NOMO-1 (cell line): ENCODE data around the gene TMEM9.

ENCODE experiments used
- DNase-seq, 2 experiments: peaks; one replicate each; lab custom pipeline; 2025; ENCODE audit not compliant: unreplicated experiment in 2 of 2; lab: John Stamatoyannopoulos, UW

Gene TMEM9

DNA sequence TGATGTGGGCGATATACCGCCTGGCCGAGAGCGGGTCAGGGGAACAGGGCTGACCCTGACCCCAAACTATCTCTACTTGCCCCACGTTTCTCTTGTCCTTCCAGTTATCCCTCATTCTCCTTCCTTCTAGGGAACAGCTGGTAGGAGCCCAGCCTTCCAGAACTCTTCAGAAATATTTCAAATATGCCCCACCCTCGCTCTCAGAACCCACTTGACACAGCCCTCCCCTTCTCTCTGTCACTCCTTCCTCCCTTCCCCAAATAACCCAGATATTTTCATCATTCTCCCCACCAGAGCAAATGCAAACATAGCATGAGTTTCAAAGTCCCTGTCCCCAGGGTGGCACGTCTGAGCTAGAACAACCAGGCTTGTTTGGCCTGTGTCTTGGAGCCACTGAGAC, 43.1 kb downstream of the TMEM9 start:
- no peak for DNase-seq

- no peak for DNase-seq
Observed at GRCh38 chr1:201110616-201111015, 43.7 kb downstream of the TMEM9 start.

DNA sequence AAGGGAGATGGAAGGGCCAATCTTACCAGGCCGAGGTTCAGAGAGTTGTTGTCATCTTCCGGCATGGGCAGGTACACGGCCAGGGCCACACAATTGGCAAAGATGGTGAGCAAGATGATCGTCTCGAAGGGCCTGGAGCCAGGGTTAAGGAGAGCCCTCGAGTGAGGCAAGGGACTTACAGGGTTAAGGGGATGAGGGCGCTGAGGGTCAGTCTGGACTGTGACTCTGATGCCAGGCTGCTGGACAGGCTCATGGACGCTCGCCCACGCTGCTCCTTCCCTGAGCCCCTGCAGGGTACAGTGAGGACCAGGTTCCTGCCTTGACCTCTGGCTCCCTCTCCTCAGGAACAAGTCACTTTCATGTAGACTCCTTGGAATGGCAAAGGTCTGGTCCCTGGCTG, 44.1 kb downstream of the TMEM9 start:
- DNase-seq = no peak

GRCh38 chr1:201109651-201110050, 44.6 kb downstream of the TMEM9 start:
- DNase-seq = no peak

DNA sequence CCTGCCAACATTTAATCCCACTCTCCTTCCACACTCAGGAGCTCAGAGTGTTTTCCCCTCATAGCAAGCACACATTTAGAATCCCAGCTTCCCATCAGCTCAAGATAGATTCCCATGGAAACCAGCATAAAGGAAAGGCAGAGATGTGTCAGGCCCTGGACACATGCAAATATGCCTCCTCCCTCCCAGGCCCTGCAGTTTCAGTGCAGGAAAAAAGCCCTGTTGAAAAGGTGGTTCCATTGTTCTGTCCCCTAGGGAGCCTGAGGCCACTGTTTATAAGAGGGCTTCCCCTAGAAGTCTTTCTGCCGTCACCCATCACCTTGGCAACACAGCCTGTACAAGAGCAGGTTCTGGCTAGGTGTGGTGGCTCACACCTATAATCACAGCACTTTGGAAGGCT, 45.7 kb downstream of the TMEM9 start:
- DNase-seq = no peak

GRCh38 chr1:201105688-201106087, 48.6 kb downstream of the TMEM9 start:
- no peak for DNase-seq

DNA sequence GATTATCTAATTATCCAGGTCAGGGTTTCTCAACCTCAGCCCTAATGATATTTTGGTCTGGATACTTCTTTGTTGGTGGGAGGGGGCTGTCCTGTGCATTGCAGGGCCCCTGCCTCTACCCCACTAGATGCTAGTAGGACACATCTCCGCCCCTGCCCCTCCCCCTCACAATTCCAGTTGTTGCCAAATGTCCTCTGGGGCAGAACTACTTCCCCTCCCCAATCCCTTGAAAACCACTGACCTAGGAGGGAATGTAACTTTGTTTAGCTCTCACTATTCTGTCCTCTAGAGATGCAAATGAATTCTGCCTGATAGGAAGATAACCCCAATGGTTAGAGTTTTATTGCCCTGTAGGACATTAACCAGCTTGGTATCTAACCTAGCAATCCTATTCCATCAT, 50.1 kb downstream of the TMEM9 start:
- DNase-seq = no peak

DNA sequence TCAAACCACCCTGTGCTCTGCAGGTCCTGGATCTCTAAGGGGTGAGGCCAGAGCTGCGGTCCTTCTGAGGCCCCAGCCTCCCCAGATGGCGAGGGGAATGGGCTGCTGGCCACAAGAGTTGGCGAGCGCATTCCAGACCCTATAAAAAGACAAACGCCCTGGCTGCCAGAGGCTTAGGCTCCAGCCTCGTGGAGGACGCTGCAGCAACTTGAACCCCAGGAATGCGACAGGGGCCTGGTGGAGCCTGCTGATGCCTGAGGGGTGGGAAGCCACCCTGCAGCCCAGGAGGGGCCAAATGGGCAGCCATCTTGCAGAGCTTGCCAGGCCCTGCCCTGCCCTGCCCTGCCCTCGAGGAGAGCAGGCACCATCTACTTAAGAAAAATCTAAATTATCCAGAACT, 50.6 kb downstream of the TMEM9 start:
- DNase-seq = no peak

- DNase-seq = no peak
Observed at GRCh38 chr1:201100169-201100930, 53.9 kb downstream of the TMEM9 start.

DNA sequence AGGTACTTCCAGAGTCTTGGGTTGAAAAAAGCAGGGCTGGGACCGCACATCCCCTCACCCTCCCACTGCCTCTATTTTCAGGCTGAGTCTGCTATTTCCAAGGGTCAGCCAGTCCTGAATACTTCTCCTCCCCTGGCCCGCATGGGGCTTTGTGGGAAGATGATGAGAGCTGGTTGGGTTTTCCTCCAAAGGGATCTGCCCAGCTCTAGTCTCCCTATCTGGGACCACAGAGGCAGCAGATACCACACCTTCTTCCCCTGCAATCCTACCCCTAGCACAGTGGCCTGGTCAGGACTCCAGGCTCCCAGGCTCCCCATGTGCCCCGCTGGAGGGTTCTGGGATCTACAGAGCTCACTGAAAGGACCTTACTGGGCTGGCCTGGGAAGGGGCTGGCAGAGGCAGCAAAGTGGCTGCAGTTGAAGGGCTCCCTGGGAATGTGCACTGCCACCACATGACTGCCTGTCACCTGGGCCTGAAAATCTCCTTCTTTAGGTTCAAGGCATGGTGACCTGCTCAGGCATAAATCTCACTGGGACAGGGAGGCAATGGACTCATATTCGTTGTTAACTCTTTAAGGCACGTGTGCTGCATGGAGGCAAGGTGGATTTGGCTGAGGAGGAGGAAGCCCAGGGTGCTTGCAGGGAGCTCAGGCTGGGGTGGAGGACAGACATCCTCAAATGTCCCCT, 55.1 kb downstream of the TMEM9 start:
- DNase-seq = no peak

- DNase-seq = no peak
Observed at GRCh38 chr1:201096977-201097856, 57.1 kb downstream of the TMEM9 start.

DNA sequence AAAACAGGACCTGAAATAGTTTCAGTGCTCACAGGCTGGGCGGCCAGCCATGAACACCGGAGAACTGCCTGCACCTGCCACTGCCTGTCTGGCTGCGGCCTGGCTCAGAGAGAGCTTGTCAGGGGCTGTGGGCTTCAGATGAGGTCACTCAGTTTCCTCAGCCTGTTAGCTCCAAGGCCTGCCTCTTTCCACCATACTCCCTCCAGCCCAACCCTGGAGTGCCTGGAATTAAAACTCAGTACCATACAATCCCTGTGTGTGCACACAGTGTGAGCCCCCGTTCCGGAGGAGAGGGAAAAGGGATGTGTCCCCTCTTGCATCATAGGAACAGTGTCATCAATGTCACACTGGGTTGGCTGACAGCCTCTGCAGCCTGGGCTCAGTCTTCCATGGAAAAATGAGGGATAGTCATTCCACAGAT, 58.2 kb downstream of the TMEM9 start:
- no peak for DNase-seq

DNA sequence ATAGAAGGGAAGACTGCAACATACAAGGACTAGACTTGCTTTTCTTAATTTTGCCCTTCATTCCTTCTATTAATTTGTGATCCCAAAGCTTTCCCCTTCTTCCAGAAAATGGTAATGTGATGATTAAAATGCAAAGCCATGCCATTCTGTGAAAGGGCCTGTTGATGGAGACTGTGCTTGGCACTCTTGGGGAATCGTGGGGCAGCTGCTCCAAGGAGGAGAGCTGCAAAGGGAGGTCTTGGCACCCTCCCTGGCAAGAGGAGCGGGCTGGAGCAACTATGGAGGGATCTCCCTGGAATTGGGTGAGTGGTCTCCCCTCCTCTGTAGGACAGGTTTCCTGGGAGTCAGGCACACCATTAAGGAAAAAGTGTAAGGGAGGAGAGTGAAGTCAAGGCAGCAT, 58.7 kb downstream of the TMEM9 start:
- DNase-seq = no peak

GRCh38 chr1:201094832-201095231, 59.4 kb downstream of the TMEM9 start:
- no peak for DNase-seq

DNA sequence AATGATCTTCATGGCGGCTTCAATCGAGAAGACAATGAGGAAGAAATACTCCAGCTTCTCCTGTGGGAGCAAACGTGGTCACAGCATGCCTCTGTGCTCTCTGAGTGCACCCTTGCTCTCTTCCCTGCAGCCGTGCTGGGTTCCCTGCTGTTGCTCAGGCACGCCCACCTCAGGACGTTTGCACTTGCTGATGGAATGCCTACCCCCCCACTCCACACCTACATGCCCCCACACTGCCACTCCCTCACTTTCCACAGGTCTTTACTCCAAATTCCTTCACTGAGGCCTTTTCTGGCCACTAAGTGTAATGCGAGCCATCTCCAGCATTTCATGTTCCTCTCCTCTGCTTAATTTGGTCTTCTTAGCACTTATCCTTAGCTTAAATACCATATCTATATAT, 60.3 kb downstream of the TMEM9 start:
- no peak for DNase-seq

DNA sequence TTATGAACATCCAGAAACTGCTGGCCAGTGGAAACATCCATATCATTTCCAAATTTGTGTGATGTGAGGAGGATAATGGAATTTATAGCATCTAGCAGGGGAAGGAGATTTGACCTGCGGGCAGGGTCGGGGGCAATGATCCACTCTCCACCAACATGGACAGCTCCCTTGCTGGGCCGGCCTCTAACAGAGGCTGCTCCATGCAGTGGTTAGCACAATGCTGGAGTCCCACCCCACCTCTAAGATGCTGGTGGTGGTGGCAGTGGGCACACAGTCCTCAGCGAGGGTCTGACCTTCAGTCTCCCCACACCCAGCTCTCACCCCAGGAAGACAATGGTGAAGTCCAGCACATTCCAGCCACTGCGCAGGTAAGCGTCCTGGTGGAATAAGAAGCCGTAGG, 60.7 kb downstream of the TMEM9 start:
- no peak for DNase-seq

GRCh38 chr1:201092738-201093137, 61.5 kb downstream of the TMEM9 start:
- no peak for DNase-seq

DNA sequence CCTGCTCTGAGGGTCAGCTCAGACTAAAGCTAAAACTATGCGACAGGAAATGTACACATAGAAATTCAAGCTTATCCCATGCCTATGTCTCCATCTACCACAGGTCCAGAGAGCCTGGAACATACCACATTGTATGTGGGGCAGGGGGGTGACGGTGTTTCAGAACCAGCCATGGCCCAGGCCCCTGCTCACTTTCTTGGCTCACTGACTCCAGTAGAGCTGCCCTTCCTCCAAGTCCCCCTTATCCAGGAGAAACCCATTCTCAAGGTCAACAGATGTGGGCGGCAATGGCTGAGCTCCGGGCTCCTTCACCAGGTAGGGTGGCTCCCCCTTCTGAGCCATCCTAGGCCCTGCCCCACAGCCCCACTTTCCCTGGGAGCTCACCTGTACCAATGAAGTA, 63.0 kb downstream of the TMEM9 start:
- no peak for DNase-seq

GRCh38 chr1:201090541-201090940, 63.7 kb downstream of the TMEM9 start:
- no peak for DNase-seq

GRCh38 chr1:201089596-201089995, 64.7 kb downstream of the TMEM9 start:
- DNase-seq = no peak

GRCh38 chr1:201088901-201089525, 65.3 kb downstream of the TMEM9 start:
- no peak for DNase-seq
